HG02852 (cell line): ENCODE data around the gene MRPS10.
"Not testable (repeated sequence)": the region's sequence is repeated elsewhere in the genome, so short reads cannot be mapped to it uniquely, and the experiment has no call there.

Source experiments
- ATAC-seq: cut with Tn5 transposase; IDR thresholded peaks from one replicate; pipeline ENCODE4 v1.9.1; 2021; ENCODE audit warnings: mild to moderate bottlenecking, moderate library complexity; ENCODE audit not compliant: unreplicated experiment

Gene MRPS10

DNA sequence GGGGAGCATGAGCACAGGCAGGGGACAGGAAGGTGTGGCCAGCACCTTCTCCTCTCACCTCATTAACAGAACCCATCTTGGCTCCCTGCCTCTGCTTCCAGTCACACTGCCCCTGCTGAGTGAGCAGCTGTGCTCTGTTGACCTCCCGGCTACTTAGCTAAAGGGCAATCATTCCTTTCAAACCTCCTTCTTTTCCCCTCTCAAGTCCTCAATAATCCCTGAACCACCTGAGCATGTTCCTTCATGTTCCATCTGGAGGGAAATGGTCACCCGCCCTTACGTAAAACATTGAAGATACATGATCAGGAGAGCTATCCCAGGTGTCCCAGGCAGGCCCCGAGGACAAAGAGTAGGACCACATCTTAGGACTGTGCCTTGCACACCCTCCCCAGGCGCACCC is 21.7 kb upstream of the MRPS10 start:
- no peak for ATAC-seq

DNA sequence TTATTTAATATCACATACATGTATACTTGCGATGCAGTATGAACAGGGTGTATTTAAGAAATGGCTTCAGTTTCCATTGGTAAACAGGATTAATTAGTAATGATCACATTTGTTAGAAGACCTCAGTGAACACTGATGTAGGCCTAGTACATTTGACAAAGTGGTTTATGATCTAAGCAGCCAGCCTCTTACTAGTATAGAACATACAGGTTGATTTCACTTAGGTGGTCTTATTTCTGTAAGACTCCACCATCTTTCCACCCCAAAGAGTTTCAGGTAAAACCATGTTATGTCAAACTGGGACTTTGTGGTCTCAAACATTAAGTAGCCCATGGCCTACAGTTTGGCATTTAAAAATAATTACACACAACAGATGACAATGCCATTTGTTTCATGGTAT is 20.2 kb upstream of the MRPS10 start:
- ATAC-seq, result no peak

DNA sequence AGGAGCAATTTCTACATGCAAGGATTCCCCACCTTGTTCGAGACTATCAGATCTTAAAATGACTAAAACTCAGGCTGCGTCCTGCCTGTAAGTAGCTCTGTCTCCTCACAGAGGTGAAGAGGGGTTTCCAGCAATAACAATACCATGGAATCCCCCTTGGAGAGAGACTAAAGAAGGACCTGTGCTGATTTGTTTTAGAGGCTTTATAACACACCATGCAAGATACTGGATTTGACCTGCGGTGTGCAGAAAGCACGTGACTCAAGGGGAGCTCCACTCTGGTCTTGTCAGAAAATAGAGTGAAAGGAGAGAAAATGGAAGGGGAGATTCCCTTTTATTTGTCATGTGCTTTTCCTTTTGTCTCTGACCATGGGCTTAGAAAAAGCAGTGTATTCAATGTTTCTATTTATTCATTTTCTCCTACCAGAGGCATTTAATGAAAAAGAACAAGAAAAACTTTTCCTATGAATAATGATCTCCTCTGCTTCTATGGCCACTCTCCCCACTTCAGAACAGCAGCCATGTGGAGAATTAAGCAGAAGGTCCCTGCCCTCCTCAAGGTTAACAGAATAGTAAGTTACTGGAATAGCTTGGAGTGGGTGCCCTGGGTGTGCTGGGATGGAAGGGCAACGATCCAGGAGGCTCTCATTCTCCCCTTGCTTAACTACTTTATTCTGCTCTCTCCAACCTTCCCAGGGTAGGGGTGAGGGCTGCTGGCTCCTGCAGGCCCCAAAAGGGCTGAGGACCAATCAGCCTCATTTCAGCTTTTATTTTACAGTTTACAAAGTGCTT is 19.2 kb upstream of the MRPS10 start:
- no peak for ATAC-seq

DNA sequence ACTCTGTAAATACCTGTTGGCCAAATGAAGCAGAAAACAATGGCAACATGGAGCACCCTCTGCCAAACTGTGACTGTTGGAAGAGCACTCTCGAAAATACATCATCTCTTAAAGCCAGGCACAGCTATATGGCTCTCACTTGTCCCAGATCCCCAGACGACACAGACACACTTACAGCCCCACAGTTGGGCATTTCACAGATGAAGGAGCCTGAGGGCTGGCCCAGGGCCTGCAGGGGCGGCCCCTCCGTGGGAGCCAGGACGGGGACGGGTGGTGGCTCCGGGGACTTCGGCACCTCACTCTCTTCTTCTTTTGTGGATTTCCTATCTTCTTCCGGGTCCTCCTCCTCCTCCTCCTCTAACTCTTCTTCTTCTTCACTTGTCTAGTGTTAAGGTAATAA is 18.4 kb upstream of the MRPS10 start:
- no peak for ATAC-seq

DNA sequence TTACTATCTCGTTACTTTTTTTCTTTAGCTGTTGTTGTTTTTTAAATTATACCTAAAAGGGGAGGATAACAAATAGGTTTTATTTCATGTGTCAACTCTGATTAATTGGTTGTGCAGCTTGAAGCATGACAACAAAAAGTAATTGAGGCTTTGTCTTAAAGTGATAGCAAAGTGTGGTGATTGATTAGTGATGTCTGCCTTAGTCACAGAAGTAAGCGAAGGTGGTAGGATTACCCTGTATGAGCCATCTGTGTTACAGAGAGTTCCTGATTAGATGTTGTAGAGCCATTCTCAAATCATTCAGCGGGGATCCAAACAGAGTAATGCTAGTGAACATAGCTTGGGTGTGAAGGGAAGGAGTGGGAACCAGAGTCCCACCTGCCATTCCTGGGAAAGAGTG is 14.4 kb upstream of the MRPS10 start:
- no peak for ATAC-seq

DNA sequence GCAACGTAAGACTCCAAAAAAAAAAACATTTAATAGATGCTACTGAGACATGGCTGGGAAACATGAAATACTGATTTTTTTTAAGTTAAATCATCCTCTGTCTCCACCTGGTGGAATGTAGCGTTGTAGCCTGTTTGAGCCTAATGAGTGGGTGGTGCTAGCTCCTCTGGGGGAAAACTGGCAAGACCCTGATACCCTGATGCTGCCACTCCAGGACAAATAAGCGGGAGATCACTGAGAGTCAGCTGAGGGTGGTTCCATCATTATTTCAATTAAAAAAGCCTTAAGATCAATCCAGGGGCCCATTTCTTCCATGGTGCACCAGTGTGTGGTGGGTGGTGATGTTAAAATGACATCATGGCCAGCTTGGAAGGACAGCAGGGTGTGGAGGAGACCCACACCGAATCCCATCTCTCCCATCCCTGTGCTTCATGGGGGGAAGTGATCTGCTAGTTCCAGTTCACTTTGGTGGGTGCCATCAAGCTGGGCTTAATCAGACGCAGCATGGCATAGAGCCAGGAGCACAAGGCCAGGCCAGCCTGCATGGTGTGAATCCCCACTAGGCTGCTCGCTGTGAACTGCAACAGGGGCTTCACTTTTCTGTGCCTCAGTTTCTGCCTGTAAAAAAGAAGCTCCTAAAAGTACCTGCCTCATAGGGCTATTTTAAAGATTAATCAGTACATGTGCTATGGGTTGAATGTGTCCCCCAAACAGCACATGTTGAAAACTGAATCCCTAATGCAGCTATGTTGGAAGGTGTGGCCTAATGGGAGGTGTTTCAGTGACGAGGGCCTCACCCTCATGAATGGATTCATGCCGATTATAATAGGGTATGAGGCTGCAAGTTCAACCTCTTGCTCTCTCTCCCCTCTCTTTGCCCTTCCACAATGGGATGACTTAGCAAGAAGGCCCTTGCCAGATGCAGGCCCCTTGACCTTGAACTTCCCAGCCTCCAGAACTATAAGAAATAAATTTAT is 13.0 kb upstream of the MRPS10 start:
- ATAC-seq, result no peak

DNA sequence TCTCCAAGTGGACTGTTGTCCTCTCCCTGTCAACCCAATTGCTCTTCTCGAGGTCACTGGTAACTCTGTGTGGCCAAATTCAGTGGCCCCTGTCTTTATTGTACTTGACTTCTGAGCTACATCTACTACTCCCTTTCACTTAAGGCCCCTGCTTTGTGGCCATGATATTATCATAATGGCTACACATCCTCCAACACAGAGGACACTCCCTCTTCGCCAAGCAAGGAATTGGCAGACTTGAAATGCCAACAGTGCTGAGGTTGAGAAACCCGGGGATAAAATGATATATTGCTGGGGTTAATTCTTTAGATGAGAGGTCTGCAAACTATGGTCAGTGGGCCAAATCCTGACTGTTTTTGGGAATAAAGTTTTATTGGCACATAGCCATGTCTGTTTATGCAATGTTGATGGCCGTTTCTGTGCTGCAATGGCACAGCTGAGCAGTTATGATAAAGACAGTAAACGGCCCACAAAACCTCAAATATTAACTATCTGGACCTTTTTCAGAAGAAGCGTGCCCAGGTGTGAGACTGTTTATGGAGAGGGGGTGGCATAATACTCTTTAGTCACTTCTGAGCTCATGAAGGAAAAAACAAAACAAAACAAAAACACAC is 12.0 kb upstream of the MRPS10 start:
- no peak for ATAC-seq

DNA sequence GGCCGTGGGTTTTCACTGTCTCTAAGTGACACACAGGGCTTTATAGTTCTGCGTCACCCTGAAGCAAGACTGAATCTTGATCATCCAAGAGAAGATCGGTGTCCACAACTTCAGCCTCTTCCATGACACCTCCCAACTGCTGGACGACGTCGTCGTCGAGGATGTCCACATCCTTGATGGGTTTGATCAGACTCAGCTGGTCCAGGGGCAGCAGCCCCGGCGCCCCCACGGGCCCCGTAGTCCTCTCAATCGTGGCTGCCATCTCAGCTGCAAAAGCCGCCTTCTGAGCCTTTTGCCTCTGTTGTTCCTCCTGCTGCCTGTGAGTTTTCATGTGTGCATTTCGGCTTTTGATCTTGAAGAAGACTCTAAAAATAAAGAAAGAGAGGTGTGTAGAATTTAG is 10.6 kb upstream of the MRPS10 start:
- ATAC-seq, result no peak

DNA sequence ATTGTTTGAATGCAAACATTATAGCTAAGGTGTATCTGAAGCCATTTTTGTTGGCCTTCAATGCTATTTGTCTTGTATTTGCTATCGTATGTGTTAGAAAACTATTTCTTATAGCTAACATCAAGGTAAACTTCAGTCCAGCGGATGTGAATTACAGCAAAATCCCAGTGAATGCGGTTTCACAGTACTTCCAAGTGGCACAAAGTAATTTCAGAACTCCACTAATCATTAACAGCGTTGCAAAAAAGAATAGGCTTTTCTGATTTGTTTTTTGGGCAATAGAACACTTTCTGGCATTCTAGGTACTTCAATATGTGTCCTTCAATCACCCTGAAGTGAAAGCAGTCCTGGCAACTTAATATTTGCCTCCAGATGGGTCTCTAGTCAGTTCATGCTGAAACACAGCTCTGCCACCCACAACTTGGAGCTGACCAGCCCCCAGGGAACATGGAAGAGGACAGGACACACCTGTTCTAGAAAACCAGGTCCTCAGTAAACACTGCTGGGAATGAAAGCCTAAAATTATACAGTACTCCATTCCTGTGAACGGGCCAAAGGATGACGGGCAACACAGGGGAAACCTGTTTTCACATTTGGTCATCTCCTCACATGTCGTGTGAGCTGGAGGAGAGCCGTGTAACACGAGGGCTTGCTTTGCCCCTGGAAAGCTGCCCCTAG is 9.7 kb upstream of the MRPS10 start:
- no peak for ATAC-seq

DNA sequence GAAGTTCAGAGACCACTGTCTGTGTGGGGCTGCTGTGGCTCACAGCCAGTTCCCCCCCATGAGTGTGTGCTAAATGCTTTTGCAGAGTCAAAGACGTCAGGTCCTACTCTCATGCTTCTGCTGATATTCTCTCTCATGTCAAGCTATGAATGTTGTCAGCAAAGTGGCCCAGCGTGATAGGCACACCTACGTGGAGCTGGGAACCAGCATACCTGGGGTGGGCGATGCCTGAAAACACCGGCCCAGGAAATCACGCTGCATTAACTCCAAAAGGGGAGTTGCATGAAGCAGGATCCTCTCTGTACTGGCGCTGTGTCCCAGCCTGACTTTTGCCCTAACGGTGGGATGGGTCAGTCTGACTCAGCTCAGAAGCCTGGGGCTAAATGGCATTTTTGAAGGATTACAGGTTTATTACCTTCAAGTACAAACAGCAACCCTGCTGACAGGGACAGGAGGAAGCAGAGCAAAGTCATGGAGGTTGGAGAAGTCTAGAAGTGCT is 9.0 kb upstream of the MRPS10 start:
- no peak for ATAC-seq

DNA sequence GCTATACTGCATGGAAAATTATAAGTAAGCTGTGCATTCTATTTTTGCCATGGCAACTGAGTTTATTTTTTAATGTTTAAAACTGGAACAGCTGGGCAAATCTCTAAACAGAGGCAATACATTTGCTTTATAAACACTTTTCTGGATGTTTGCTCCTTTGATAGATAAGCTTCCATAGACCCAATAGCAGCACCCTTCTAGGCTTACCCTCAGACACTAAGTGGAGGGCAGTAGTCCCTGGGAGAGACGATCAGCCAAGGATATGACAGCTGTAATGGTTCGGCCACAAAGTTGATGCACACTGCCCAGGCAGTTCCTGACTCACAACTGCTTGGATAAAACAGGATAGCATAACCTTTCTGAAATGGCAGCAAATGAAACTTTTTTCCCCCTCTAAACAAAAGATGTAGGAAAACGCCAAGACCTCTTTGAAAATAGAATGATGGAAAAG is 8.5 kb upstream of the MRPS10 start:
- ATAC-seq, result no peak

DNA sequence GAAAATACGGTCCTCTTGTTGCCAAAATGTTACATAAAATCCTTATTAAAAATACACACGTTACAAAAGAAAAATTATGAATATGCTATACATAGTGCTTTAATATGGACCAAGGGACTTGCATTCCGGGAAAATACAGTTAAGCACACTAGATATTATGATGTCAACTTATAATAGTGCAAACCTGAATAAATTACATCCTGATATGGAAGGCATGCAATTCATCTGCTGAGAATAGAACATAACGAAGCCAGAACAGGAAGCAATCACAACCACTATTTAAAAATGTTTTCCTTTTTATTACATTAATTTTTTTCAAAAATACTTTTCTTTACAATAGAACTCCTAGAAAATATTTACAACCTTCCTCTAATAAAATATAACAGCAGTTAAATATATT is 7.8 kb upstream of the MRPS10 start:
- ATAC-seq, result no peak

DNA sequence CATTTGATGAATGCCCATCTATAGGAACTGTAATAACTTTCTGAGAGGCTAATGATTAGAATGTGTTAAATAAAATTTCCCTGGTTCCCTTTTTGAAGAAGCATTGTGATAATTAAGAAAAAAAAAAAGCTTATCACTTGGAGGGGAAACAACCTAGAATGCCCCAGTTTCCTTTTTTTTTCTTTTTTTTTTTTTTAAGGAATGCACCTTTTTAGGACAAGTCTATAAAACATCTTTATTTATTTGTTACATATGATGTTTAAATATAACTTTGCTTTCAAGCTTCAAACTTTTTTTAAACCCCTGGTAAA is 7.3 kb upstream of the MRPS10 start:
- ATAC-seq, result no peak

DNA sequence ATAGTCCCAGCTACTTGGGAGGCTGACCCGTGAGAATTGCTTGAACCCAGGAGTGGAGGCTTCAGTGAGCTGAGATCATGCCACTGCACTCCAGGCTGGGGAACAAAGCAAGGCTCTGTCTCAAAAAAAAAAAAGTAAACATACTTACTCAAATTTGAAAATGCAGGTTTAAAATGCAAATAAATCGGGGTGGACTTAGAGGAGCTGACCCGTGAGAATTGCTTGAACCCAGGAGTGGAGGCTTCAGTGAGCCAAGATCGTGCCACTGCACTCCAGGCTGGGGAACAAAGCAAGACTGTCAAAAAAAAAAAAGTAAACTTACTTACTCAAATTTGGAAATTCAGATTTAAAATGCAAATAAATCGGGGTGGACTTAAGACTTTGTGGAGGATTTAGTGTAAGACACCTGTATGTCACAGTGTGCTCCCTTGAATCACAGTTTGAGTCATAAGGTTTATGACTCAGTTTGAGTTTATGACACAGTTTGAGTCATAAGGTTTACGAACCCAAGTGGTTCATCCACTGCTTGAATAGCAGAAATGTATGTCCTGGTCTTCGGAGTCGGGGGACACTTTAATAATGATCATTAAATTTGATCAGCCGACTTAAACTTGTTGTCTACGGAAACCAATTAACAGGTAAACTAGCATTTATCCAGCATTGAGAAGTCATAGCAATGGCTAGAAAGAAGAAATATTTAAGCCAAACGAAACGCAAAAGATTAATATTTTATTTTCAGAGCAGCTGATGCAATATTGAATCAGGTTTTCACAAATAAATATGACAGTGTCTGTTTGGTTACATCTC is 6.8 kb upstream of the MRPS10 start:
- peak; percentile 96 for ATAC-seq

DNA sequence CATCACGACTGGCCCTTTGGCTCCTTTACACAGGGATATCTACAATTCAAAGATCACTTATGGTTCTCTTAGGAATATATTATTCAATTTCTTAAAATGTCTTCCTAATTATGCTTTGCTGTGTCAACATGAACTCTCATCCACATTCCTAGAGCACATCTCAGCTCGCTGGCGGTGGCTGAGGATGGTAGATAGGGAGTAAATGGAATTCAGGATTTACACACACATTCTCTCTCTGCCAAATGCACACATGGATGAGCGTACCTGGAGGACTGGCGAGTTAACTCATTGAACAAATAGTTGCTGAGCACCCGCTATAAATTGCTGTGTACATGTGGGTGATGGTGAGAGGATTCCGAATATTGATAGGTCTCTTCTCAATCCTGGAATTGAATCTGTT is 4.8 kb upstream of the MRPS10 start:
- ATAC-seq, result no peak

DNA sequence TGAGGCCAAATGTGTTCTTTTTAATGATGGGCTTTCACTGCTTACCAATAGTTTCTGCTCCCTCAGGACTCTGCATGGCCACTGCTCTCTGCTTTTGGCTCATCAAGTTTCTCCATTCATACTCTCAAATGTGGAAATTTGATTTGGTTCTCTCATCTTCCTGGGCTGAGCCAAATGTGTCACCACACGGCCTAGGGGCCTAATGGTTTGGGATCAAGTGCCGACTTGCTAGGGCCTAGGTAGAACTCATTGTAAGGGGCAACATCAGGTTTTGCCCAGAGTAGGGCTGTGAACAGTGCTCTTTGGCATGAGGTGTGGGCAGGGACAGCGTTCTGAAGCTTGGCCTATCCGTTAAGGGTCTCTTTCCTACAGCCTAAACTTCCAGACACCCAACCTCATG is 3.9 kb upstream of the MRPS10 start:
- no peak for ATAC-seq

DNA sequence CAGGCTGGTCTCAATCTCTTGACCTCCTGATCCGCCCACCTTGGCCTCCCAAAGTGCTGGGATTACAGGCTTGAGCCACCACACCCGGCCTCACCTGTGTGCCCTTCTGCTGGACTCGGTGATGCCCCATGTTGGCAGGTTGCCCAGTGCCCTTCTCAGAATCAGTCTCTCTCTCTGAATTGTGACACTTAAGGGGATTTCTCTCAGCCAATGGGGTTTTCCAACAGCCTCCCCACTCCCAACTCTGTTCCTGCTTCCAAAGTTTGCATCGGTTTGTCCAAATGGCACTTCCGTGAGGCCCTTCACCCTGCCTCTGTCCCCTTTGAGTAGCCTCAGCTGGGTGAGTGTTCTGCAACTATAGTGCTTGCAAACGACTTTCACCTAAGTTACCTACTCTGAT is 3.1 kb upstream of the MRPS10 start:
- no peak for ATAC-seq

DNA sequence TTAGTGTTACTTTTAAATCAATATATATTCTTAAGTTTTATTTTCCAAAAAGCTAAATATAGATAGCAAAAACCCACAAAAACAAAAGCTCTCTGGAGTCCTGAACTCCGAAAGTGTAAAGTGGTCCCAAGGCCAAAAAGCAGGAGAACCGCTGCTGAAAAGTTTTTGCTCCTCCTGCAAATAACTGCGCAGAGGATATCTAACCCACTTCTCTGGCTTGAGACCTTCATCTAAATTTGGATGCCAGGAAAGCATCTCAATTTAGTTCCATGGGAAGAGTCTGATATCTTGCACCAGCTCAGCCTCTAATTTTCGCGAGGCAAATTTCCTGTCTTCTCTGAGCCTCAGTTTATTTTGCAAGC is 523 bp downstream of the MRPS10 start:
- no peak for ATAC-seq

DNA sequence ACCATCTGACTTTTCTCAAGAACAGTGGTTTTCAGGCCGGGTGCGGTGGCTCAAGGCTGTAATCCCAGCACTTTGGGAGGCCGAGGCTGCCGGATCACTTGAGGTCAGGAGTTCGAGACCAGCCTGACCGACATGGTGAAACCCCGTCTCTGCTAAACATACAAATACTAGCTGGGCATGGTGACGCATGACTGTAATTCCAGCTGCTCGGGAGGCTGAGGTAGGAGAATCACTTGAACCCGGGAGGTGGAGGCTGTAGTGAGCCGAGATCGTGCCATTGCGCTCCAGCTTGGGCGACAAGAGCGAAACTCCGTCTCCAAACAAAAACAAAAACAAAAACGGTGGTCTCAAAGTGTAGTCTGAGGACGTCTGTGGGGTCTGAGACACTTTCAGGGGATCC is 1.2 kb downstream of the MRPS10 start:
- not testable (repeated sequence) for ATAC-seq

DNA sequence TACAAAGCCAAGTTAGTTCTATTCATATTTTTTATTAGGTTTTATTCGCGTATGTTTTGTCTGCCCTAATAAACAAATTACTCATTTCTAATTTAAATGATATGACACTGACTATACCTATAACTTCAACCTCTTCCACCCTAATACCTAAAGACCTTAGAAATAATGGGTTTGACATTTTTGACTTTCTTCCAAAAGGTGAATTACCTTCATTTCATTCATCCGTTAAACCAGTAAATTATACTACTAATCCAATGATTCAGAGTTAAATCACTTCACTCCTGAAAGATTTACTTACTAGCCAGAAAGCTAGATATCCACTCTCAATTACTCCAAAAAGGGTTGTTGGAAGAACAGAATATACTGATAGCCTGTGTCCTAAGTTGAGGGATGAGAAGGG is 5.2 kb downstream of the MRPS10 start:
- ATAC-seq, result no peak
